ENCODE data around the gene SMYD2.

Gene SMYD2

GRCh38 chr1:214306269-214306668 lies 25.3 kb downstream of the SMYD2 start:
- DNase-seq = no peak

- no peak for DNase-seq
Measured at GRCh38 chr1:214310010-214310409, 29.1 kb downstream of the SMYD2 start.

GRCh38 chr1:214310777-214311690 lies 30.1 kb downstream of the SMYD2 start:
- peak; percentile 27 for DNase-seq

- no peak for DNase-seq
Measured at GRCh38 chr1:214312530-214313051, 31.6 kb downstream of the SMYD2 start.

- DNase-seq = no peak
Measured at GRCh38 chr1:214314178-214314843, 33.4 kb downstream of the SMYD2 start.

GRCh38 chr1:214316593-214316992 lies 35.6 kb downstream of the SMYD2 start:
- no peak for DNase-seq

GRCh38 chr1:214317300-214317699 lies 36.3 kb downstream of the SMYD2 start:
- no peak for DNase-seq

- no peak for DNase-seq
Measured at GRCh38 chr1:214317734-214318133, 36.8 kb downstream of the SMYD2 start.

GRCh38 chr1:214318356-214318755 lies 37.4 kb downstream of the SMYD2 start:
- DNase-seq = no peak

- DNase-seq = no peak
Measured at GRCh38 chr1:214318956-214319736, 38.2 kb downstream of the SMYD2 start.

- DNase-seq = no peak
Measured at GRCh38 chr1:214319938-214320337, 39.0 kb downstream of the SMYD2 start.

GRCh38 chr1:214321705-214322453 lies 40.9 kb downstream of the SMYD2 start:
- DNase-seq = no peak

- no peak for DNase-seq
Measured at GRCh38 chr1:214324896-214325800, 44.2 kb downstream of the SMYD2 start.

GRCh38 chr1:214326406-214326805 lies 45.4 kb downstream of the SMYD2 start:
- DNase-seq = no peak

GRCh38 chr1:214327514-214327913 lies 46.6 kb downstream of the SMYD2 start:
- no peak for DNase-seq

GRCh38 chr1:214328770-214329469 lies 48.0 kb downstream of the SMYD2 start:
- peak; percentile 79 for DNase-seq

- no peak for DNase-seq
Measured at GRCh38 chr1:214329470-214330220, 48.7 kb downstream of the SMYD2 start.

GRCh38 chr1:214330222-214330621 lies 49.3 kb downstream of the SMYD2 start:
- no peak for DNase-seq

GRCh38 chr1:214330715-214331114 lies 49.8 kb downstream of the SMYD2 start:
- DNase-seq = no peak

GRCh38 chr1:214331180-214331579 lies 50.2 kb downstream of the SMYD2 start:
- DNase-seq = no peak
